GM12878 (cell line): ENCODE data around the gene NTN1. TPM values are rescaled to one million over a fixed set of nuclear protein-coding genes. Genes with fewer than 3 reads are reported as not detected.

Experiments used
- ATAC-seq: fragments of 200-7000 bp; cut with Tn5 transposase; 3 replicates; pipeline ENCODE4 v1.9.1; 2020; ENCODE audit warnings: mild to moderate bottlenecking, moderate library complexity
- BruUV-seq: library from RNA; stranded (reverse); fragments of 400-500 nt; replicated peaks from 2 replicates; lab custom pipeline; 2021; lab: Mats Ljungman, UMichigan
- CTCF ChIA-PET: fragments of 300-600 bp; sonication (Branson Sonifier 250); formaldehyde crosslinking; extraction: SDS; loops from one replicate; lab custom pipeline; 2021; ENCODE audit warnings: inconsistent platforms; lab: Yijun Ruan, JAX
- POLR2A ChIA-PET: fragments of 350-600 bp; formaldehyde crosslinking; extraction: SDS; loops from one replicate; lab custom pipeline; 2021; ENCODE audit warnings: inconsistent platforms; lab: Charles Lee
- RAD21 ChIA-PET: fragments of 300-600 bp; sonication (Branson Sonifier 250); formaldehyde crosslinking; loops from one replicate; lab custom pipeline; 2023; ENCODE audit warnings: antibody characterized with exemption; ENCODE audit not compliant: unreplicated experiment; lab: Charles Lee
- SMC1A ChIA-PET: fragments of 300-600 bp; sonication (Branson Sonifier 250); formaldehyde crosslinking; loops from one replicate; lab custom pipeline; 2023; ENCODE audit not compliant: unreplicated experiment, uncharacterized antibody; lab: Charles Lee
- DNase-seq: peaks from one replicate; pipeline ENCODE4 v3.0.0-alpha.2; 2011; ENCODE audit warnings: low read depth, low spot score
- FAIRE-seq: peaks from 3 replicates; lab custom pipeline; 2011; peaks lifted over from hg19 to GRCh38; lab: Jason Lieb, UNC
- H2AFZ ChIP-seq: 2 replicates; pipeline ENCODE4 v1.6.0; 2011; ENCODE audit warnings: low read depth, low read length, control low read depth; ENCODE audit not compliant: control insufficient read depth
- H3K27ac ChIP-seq: 2 replicates; pipeline ENCODE4 v1.5.1; 2011; ENCODE audit warnings: control low read depth; ENCODE audit not compliant: control insufficient read depth, insufficient read depth
- H3K27me3 ChIP-seq, 2 experiments: replicated peaks in 1 of 2; 2 replicates each; pipeline versions ENCODE4 v1.6.0 to v1.6.1; 2011; ENCODE audit warnings: low read length in 1 of 2; ENCODE audit not compliant: control insufficient read depth in 2 of 2, insufficient read depth in 2 of 2
- H3K36me3 ChIP-seq, 2 experiments: 2 replicates each; pipeline ENCODE4 v1.5.1; 2011; ENCODE audit warnings: low read length in 1 of 2; ENCODE audit not compliant: control insufficient read depth in 2 of 2, insufficient read depth in 2 of 2
- H3K4me1 ChIP-seq: 2 replicates; pipeline ENCODE4 v1.6.1; 2011; ENCODE audit warnings: mild to moderate bottlenecking, low read length, moderate library complexity, mixed read lengths; ENCODE audit not compliant: control insufficient read depth, insufficient read depth
- H3K4me2 ChIP-seq: 2 replicates; pipeline ENCODE4 v1.6.0; 2011; ENCODE audit warnings: control low read depth; ENCODE audit not compliant: control insufficient read depth, insufficient read depth
- H3K4me3 ChIP-seq: fragments of 200-600 bp; sonication (generic); 2 replicates; pipeline ENCODE4 v1.5.1; 2016
- H3K79me2 ChIP-seq: 2 replicates; pipeline ENCODE4 v1.6.0; 2011; ENCODE audit warnings: low read length; ENCODE audit not compliant: control insufficient read depth, insufficient read depth
- H3K9ac ChIP-seq: 2 replicates; pipeline ENCODE4 v1.8.0; 2011; ENCODE audit warnings: low read length, control low read depth, mixed read lengths; ENCODE audit not compliant: control insufficient read depth, insufficient read depth
- H3K9me3 ChIP-seq: replicated peaks from 3 replicates; pipeline ENCODE4 v1.5.1; 2011; ENCODE audit warnings: mild to moderate bottlenecking, low read length; ENCODE audit not compliant: control insufficient read depth, insufficient read depth
- H4K20me1 ChIP-seq: 2 replicates; pipeline ENCODE4 v1.6.0; 2011; ENCODE audit not compliant: control insufficient read depth, insufficient read depth
- BCL3 ChIP-seq: IDR thresholded peaks from 2 replicates; pipeline ENCODE4 v1.6.1; 2011; ENCODE audit warnings: borderline replicate concordance, low read depth, mild to moderate bottlenecking, moderate library complexity, low read length; ENCODE audit not compliant: insufficient read depth, poor library complexity, severe bottlenecking
- BCLAF1 ChIP-seq: fragments of 450-650 bp; IDR thresholded peaks from 2 replicates; pipeline ENCODE4 v1.6.1; 2017; ENCODE audit warnings: antibody characterized with exemption, mild to moderate bottlenecking, moderate library complexity
- BHLHE40 ChIP-seq, 2 experiments: fragments of 450-650 bp in 1 of 2; IDR thresholded peaks; 2 replicates each; pipeline ENCODE4 v1.6.1; 2011 to 2017; ENCODE audit warnings: low read depth in 2 of 2, borderline replicate concordance in 1 of 2, improper control_type of control experiment in 1 of 2, low read length in 1 of 2, mild to moderate bottlenecking in 1 of 2
- CBX5 ChIP-seq: sonication (generic); IDR thresholded peaks from 2 replicates; pipeline ENCODE4 v1.6.1; 2016; ENCODE audit warnings: low read depth, moderate library complexity, mild to moderate bottlenecking, inconsistent platforms
- E2F8 ChIP-seq: fragments of 450-650 bp; IDR thresholded peaks from 2 replicates; pipeline ENCODE4 v1.6.1; 2018; ENCODE audit warnings: mild to moderate bottlenecking, low read depth, moderate library complexity; ENCODE audit not compliant: partially characterized antibody
- HDAC6 ChIP-seq: fragments of 200-600 bp; sonication (generic); IDR thresholded peaks from one replicate; pipeline ENCODE4 v1.8.0; 2017; ENCODE audit warnings: antibody characterized with exemption; ENCODE audit not compliant: unreplicated experiment
- JUND ChIP-seq: IDR thresholded peaks from 2 replicates; pipeline ENCODE4 v1.6.1; 2012; ENCODE audit warnings: low read depth, mild to moderate bottlenecking, low read length, improper control_type of control experiment, moderate library complexity
- LARP7 ChIP-seq: fragments of 450-650 bp; IDR thresholded peaks from 2 replicates; pipeline ENCODE4 v1.6.1; 2017; ENCODE audit warnings: mild to moderate bottlenecking
- MEF2B ChIP-seq: fragments of 450-650 bp; IDR thresholded peaks from 2 replicates; pipeline ENCODE4 v1.6.1; 2018; ENCODE audit warnings: mild to moderate bottlenecking, moderate library complexity; ENCODE audit not compliant: partially characterized antibody, poor library complexity, severe bottlenecking
- NFYA ChIP-seq: IDR thresholded peaks from 2 replicates; pipeline ENCODE4 v1.6.1; 2011; ENCODE audit warnings: low read depth, mild to moderate bottlenecking, low read length, improper control_type of control experiment, borderline replicate concordance
- NR2C1 ChIP-seq: fragments of 450-650 bp; IDR thresholded peaks from 2 replicates; pipeline ENCODE4 v1.6.1; 2017; ENCODE audit warnings: antibody characterized with exemption, mild to moderate bottlenecking, moderate library complexity
- TARDBP ChIP-seq: IDR thresholded peaks from 2 replicates; pipeline ENCODE4 v1.6.1; 2016; ENCODE audit warnings: borderline replicate concordance
- USF1 ChIP-seq: IDR thresholded peaks from 2 replicates; pipeline ENCODE4 v1.6.1; 2011; ENCODE audit warnings: borderline replicate concordance, low read depth, mild to moderate bottlenecking, moderate library complexity, mixed read lengths, low read length; ENCODE audit not compliant: insufficient read depth; ENCODE audit errors: extremely low read length
- ZNF274 ChIP-seq: IDR thresholded peaks from one replicate; pipeline ENCODE4 v1.8.0; 2011; ENCODE audit not compliant: insufficient read length, insufficient read depth
- WGBS: methylation state at CpG from one replicate; pipeline ENCODE4 v1.1.6; 2016; ENCODE audit warnings: low lambda C conversion rate; ENCODE audit not compliant: insufficient replicate concordance, insufficient coverage; ENCODE audit errors: missing lambda C conversion rate; 5-methylcytosine and 5-hydroxymethylcytosine counted together
- in situ Hi-C: fragments of 300-500 bp; cut with MboI; formaldehyde crosslinking; loops from 9 replicates; pipeline ENCODE4 v1.14.3; 2018; ENCODE audit warnings: mixed read lengths
- intact Hi-C: fragments of 100-400 bp; cut with micrococcal nuclease; formaldehyde crosslinking; loops from one replicate; pipeline ENCODE4 v1.14.2; 2022; ENCODE audit not compliant: unreplicated experiment
- polyA plus RNA-seq, 11 experiments: library from polyadenylated mRNA; depleted of rRNA in 4 of 11; unstranded in 6 of 11; stranded (reverse) in 5 of 11; fragments of >200 nt; fragmentation: Nextera tagmentation in 4 of 11; fragmentation: Illumina TruSeq in 1 of 11; extraction: Ambion mirVana in 4 of 11; extraction: Trizol in 1 of 11; gene quantifications; 1 replicate in 1 of 11; 2 replicates in 10 of 11; pipeline versions ENCODE4 v1.2.1 to v1.2.3, GENCODE V29; 2011 to 2016; ENCODE audit warnings: inconsistent platforms in 2 of 11, missing spikeins in 2 of 11, low read depth in 1 of 11
- total RNA-seq, 4 experiments: library from RNA; depleted of rRNA in 3 of 4; stranded (reverse); fragments of >200 nt in 3 of 4; fragmentation: Illumina TruSeq in 1 of 4; extraction: Trizol in 1 of 4; gene quantifications; 2 replicates each; pipeline versions ENCODE4 v1.2.1 to v1.2.3, GENCODE V29; 2013 to 2021

The NTN1 gene
- total and polyA plus RNA-seq, 10 of the 15 experiments (the other 5 are each of a cell fraction or from before 2014, with no cell fraction given): 0.02 to 0.89 (median 0.35) TPM

- no TSS peak for BruUV-seq
- Histone ChIP-seq H3K79me2 (no peaks in the 10 kb centered on the region), H3K4me3 (no peak overlapping the region), H3K27me3 (no peaks in the 10 kb centered on the region), H3K4me1 (peaks cover 6% of the 10 kb centered on the region; the same call in 1 of the 2 replicates), H3K4me2 (no peak overlapping the region), H2AFZ (no peak overlapping the region), H3K9ac (no peak overlapping the region), H3K9me3 (no peaks in the 10 kb centered on the region), H3K27ac (no peak overlapping the region), H4K20me1 (no peaks in the 10 kb centered on the region), H3K36me3 (no peaks in the 10 kb centered on the region)
- SMC1A ChIA-PET: no interaction called here
- 80% methylated on average over 19 of the region's 21 CpGs for WGBS
- ATAC-seq (no peak), DNase-seq (no peak), FAIRE-seq (no peak)
- in situ Hi-C loops (no loop called here), intact Hi-C loops (no loop called here)
- RAD21 ChIA-PET: no interaction called here
- POLR2A ChIA-PET: no interaction called here
- CTCF ChIA-PET: interaction anchor here (1.5 kb wide), 1 partner anchor 11 kb away, joined by 3 read pairs; no protein-coding TSS in a partner anchor
- TF ChIP-seq BCLAF1 (no peak), LARP7 (no peak), NR2C1 (no peak), TARDBP (no peak), NFYA (no peak), E2F8 (no peak), MEF2B (no peak), JUND (no peak), BHLHE40 (IDR thresholded peaks at IDR 0.05; ENCODE audit: borderline replicate concordance in 1 of 2, low read depth in 2 of 2, low read length in 1 of 2) (no peak), CBX5 (no peak), USF1 (no peak), ZNF274 (no peak), HDAC6 (no peak), BCL3 (no peak)
Measured at GRCh38 chr17:9244066-9245052, 223.0 kb downstream of the NTN1 start.
